GM19372 (cell line): Measurements from ENCODE around the gene CACNA1C.
"Not testable (repeated sequence)": the region's sequence is repeated elsewhere in the genome, so short reads cannot be mapped to it uniquely, and the experiment has no call there.

Experiments
- ATAC-seq: cut with Tn5 transposase; IDR thresholded peaks from one replicate; pipeline ENCODE4 v1.9.1; 2021; ENCODE audit warnings: mild to moderate bottlenecking, low read depth, moderate library complexity; ENCODE audit not compliant: unreplicated experiment

The CACNA1C gene

DNA sequence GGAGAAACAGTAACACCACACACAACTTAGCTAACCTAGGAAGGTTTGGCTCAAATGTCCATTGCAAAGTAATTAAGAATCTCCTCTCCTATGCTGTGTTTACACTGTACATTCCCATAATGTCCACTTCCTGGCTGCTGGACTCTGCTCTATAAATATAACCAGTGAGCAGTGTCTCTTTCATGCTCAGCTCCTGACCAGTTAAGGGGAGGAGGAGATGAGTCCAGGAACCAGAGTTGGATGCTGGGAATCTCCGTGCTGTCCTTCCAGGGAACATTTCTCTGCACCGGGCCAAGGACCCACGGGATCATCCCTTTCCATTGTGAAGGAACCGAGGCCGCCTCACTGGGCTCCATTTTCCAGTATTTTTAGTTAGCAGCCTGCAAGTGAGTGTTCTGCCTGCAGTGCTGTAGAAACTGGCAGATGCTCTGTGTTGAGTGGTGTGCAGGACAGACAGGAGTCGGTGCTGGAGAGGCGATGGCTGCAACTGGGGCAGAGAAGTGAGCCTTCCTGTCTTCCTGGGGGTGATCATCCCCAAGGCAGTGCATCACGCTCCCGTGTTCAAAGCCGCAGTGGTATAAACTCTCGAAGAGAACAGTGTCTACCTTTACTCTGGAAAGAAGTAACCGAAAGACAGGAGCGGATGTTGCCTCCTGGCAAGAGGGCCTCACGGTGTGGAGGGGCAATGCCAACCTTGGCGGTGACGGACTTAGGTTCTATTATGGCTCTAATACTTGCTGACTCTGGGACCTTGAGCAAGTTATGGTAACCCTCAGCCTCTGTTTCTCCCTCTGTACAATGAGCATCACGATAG is 195.5 kb downstream of the CACNA1C start:
- ATAC-seq = no peak

GRCh38 chr12:2248901-2249381 is 196.2 kb downstream of the CACNA1C start:
- peak; percentile 82 for ATAC-seq

- ATAC-seq = no peak
These were observed 198.0 kb downstream of the CACNA1C start for GRCh38 chr12:2250797-2251196.

DNA sequence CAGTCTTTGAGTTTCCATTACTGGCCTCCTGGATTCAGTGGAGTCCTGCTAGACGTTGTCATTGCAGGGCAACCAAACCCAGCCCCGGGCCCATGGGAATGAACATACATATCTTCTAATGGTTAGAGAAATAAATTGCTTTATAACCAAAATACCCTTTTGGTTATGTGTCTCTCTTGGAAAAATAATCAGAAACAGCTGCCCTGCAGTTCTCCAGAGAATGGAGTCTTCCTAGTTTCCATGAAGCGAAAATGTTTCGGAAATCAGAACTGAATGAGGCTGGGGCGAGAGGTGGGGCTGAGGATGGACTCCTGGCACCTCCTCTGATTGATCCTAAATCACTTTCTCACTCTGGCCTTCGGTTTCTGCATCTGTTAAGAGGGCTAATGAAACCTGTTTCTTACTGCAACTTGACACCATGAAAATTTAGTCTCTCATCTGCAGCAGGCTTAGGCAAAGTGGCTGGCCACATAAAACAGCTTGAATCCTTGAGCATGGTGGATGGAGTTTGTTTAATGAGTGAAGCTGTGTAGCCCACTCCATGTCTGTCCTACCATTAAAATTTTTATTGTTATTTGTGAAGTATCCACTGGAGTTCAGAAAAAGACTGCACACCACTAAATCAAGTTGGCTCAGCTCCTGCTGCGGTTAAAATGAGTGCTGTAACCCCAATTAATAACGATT is 198.9 kb downstream of the CACNA1C start:
- ATAC-seq = no peak

DNA sequence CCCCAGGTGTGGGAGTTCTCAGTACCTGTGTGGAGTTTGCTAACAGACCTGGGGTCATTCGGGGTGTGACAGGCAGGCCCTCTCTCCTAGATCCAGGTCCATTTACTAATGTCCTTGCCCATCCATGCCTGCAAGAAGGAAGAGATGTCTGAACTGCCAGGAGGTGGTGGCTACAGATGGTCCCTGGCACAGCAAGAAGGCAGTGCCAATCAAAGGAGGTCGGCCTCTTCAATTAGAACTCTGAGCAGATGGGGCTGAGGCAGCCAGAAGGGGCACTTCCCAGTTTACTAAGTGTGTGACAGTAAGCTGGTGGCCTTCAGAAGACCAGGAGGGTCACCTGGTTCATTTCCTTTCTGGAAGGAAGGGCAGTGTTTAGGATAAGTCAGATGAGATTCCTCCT is 202.5 kb downstream of the CACNA1C start:
- no peak for ATAC-seq

- ATAC-seq = not testable (repeated sequence)
These were observed 202.9 kb downstream of the CACNA1C start for GRCh38 chr12:2255731-2256130.

- ATAC-seq = no peak
These were observed 203.7 kb downstream of the CACNA1C start for GRCh38 chr12:2256453-2256852.

GRCh38 chr12:2256915-2257314 is 204.1 kb downstream of the CACNA1C start:
- no peak for ATAC-seq

DNA sequence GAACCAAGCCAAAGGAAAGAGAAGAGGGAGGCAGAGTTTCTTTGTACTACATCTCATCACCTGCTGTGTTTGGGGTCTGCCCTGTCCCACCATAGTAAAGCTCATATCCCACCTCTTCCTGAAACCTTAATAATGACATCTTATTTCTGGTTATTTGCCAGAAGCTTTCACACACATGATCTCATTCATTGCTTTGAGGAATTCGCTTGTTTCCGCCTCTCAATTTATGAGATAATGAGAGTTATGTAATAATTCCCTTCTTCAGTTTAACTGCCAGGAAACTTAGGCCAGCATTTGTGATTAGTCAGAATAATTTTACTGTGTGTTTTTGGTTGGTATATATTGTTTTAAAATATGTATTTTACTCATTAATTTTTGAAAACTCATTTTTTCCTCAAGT is 205.2 kb downstream of the CACNA1C start:
- no peak for ATAC-seq

GRCh38 chr12:2259369-2259768 is 206.6 kb downstream of the CACNA1C start:
- ATAC-seq = no peak

GRCh38 chr12:2260441-2260840 is 207.7 kb downstream of the CACNA1C start:
- ATAC-seq = no peak

GRCh38 chr12:2261708-2262107 is 208.9 kb downstream of the CACNA1C start:
- ATAC-seq = no peak

DNA sequence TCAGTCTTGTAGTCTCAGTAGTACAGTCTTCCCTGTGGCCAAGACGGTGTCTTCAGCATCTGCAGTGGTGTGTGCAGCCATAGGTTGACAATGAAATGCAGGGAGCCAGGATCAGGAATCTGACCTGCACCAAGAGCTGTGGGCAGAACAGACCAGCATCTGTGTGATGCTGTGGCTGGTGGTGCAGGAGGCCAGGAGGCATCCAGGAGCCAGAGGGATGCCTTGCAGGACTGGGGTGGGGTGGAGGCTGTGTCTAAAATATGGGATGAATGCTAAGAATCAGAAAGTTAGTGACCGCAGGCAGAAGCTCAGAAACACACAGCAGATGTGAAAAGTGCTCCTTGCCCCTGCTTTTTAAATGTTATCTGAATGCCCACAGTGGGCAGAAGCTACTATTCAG is 209.7 kb downstream of the CACNA1C start:
- ATAC-seq = no peak

DNA sequence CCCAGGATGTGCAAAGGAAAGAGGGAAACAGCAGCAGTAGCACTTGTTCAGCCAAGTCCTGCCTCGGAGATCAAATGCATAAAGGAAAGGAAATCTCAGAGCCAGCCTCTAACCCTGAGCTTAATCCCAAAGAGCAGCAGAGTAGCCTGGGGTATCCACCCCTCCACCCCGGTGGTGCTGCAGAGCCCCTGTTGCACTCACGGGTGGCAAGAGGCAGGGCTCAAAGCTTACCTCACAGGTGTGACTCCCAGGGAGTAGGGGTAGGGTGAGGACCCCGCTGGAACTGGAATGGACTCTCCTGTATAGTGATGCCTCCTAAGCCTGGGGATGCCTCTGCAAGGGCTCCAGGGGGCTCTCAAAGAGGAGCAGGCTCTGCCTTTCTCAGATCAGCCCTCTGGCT is 211.1 kb downstream of the CACNA1C start:
- no peak for ATAC-seq

DNA sequence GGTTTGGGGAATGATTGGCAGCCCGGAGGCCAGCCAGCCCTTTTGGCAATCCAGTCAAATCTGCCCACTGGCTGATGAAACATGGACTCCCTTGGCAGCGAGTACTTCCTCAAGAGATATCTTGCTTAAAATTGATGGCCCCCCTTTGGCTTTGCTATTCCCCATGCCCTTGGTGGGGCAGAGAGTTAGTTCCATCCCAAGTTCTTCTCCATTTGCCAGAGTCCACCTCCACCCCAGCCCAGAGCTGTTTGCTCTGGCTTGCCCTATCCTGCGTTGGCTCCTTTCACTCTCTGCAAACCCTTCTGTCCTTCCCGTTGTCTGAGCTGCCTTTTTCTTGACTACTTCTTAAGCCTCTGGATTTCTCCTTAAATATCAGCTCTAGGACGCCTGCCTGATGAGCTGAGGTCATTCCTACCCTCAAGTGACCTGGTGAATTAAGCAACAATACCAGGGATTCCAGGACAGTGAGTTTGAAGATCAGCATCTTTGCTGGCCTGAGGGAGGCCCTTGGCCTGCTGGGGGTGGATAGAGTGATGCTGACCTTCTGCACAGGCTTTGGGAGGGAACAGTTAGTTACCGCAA is 212.0 kb downstream of the CACNA1C start:
- ATAC-seq = no peak

GRCh38 chr12:2265461-2266167 is 212.8 kb downstream of the CACNA1C start:
- no peak for ATAC-seq

DNA sequence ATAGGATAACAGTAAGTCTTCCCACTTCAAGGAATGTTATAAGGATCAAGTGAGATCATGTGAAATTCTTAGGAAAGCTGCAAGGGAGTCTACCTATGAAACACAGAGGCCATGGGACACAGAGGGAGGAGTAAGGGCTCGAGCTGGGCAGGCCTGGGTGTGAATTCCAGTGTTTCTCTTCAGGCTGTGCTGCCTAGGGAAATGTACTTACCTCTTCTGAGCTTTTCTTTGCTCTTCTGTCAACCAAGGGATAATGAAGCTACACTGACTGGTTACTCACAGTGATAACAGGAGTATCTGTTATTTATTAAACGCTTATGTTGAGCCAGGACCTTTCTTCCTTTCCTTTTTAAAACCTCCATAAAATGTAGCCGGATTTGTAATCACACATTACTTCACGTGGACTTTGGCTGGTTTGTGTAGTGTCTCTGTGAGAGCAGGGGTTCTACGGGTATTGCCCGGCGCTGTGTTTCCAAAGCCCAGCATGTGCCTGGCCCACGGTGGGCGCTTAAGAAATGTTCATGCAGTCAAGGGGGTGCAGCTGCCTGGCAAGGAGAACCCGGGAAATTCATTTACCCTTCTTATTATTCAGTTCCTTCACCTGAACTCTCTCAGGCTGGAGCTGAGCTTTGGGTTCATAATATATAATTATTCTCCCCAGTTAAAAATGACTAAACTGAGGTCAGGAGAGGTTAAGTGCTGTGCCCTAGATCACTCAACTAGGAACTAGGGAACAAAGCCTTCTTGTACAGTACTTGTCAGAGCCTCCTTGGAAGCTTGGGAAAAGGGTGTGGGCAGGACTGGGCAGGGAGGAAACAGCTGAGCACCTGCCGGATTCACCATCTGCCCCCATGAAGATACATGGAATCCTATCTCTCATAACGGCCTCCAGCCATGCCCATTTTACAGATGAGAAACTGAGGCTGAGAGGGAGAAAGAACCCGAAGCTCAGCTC is 214.2 kb downstream of the CACNA1C start:
- ATAC-seq = no peak

GRCh38 chr12:2267703-2268470 is 215.1 kb downstream of the CACNA1C start:
- ATAC-seq = no peak
